ENCODE measurements around the gene DTX3. TPM values are rescaled to one million over a fixed set of nuclear protein-coding genes. Genes with fewer than 3 reads are reported as not detected.
"Not testable (repeated sequence)": the region's sequence is repeated elsewhere in the genome, so short reads cannot be mapped to it uniquely, and the experiment has no call there.

Gene DTX3
- polyA plus RNA-seq, 6 donors from 2014 or later, result 0.16 to 0.53 (median 0.29) TPM; not detected in 1

DNA sequence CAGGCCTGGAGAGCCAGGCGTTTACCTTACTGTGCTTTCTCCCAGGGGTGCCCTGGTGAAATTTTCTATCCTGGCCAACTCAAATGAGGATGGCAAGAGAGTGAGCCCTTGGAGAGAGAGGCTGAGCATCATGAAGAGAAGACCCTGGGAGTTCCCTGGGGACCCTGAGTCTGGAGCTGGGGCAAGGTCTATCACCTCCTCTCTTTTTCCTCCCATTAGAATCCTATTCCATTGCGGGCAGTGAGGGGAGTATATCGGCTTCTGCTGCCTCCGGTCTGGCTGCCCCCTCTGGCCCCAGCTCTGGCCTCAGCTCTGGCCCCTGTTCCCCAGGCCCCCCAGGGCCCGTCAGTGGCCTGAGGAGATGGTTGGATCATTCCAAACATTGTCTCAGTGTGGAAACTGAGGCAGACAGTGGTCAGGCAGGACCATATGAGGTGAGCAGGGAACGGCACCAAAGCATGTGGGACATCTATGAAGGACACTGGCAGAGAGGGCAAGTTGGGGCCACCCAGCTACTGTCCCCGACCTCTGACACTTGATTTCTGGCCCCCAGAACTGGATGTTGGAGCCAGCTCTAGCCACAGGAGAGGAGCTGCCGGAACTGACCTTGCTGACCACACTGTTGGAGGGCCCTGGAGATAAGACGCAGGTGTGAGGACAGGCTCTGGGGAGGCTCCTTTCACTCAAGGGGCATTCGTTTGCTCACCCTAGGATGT is 8.2 kb downstream of the DTX3 start:
- peak overlapping the region in 7 of 8 donors; percentile 8 to 79 (median 51) for H3K4me3 Mint-ChIP-seq
- ATAC-seq (ENCODE audit: low read depth in 2 of 2) (no peak), DNase-seq (no peak)
- H3K27ac Mint-ChIP-seq, result no peak overlapping the region
- H3K4me1 Mint-ChIP-seq, result peaks cover 30 to 51% (median 45%) of the 10 kb centered on the region in 3 donors
- H3K36me3 Mint-ChIP-seq, result no peaks in the 10 kb centered on the region
- H3K27me3 Mint-ChIP-seq, result peaks cover 40 to 82% (median 64%) of the 10 kb centered on the region in 3 donors
- no peaks in the 10 kb centered on the region for H3K9me3 Mint-ChIP-seq

DNA sequence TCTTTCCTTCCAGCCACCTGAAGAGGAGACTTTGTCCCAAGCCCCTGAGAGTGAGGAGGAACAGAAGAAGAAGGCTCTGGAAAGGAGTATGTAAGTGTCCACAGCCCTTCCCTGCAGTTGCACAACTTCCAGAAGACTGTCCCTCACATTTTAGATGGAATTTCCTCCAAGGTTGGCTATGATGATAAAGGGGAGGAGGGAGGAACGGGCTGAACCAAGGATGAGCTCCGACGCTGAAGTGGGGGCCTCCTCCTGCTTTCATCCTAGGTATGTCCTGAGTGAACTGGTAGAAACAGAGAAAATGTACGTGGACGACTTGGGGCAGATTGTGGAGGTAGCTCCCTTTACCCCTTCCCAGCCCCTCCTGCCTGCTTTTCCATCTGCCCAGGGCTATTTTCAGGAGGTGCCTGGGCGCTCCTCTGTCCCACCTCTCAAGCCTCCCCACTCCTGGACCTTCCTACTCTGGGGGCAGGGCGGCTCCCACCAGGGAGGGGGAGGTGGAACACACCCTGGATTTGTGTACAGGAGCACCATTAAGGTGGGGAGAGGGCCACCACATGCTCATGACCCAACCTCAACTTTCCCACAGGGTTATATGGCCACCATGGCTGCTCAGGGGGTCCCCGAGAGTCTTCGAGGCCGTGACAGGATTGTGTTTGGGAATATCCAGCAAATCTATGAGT is 8.9 kb downstream of the DTX3 start:
- H3K4me1 Mint-ChIP-seq, result peaks cover 30 to 51% (median 50%) of the 10 kb centered on the region in 3 donors
- DNase-seq (no peak), ATAC-seq (ENCODE audit: low read depth in 2 of 2) (no peak)
- H3K4me3 Mint-ChIP-seq, result peak overlapping the region in 3 of 8 donors; percentile 38 to 71 (median 44)
- peaks cover 42 to 83% (median 64%) of the 10 kb centered on the region in 3 donors for H3K27me3 Mint-ChIP-seq
- H3K36me3 Mint-ChIP-seq, result no peaks in the 10 kb centered on the region
- H3K27ac Mint-ChIP-seq, result no peak overlapping the region
- H3K9me3 Mint-ChIP-seq, result no peaks in the 10 kb centered on the region

DNA sequence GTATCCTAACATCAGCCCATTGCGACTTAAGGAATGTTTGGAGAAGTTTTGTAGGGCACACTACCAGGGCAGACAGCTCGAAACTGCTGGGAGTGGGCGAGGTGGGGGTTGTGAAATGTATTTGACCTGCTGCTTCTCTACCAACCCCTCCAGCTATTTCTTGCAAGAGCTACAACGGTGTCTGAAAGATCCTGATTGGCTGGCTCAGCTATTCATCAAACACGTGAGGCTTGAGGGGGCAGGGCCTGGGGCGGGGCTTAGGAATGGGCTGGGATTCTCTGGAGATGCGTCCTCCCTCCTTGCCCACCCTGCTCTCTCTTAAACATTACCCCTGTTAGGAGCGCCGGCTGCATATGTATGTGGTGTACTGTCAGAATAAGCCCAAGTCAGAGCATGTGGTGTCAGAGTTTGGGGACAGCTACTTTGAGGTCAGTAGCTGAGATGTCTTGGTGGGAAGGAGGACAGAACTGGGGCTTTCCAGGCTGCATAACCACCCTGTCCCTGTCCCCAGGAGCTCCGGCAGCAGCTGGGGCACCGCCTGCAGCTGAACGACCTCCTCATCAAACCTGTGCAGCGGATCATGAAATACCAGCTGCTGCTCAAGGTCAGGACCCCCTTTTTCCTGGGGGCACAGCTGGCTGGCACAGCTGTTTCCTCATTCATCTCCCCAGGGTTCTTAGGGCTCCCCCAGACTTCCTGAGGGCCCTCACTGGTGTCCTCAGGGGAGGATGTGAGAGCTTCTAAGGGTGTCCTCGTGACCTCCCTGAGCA is 9.7 kb downstream of the DTX3 start:
- peak; percentile 83 to 87 for ATAC-seq (ENCODE audit: low read depth in 2 of 2)
- Mint-ChIP-seq H3K27ac (peak overlapping the region in 4 of 6 donors; percentile 17 to 71 (median 43)), H3K36me3 (no peaks in the 10 kb centered on the region), H3K4me1 (peaks cover 36 to 57% (median 57%) of the 10 kb centered on the region in 3 donors), H3K4me3 (peak overlapping the region; percentile 10 to 81 (median 60)), H3K27me3 (peaks cover 46 to 82% (median 64%) of the 10 kb centered on the region in 3 donors), H3K9me3 (no peaks in the 10 kb centered on the region)
- DNase-seq, result peak; percentile 74

DNA sequence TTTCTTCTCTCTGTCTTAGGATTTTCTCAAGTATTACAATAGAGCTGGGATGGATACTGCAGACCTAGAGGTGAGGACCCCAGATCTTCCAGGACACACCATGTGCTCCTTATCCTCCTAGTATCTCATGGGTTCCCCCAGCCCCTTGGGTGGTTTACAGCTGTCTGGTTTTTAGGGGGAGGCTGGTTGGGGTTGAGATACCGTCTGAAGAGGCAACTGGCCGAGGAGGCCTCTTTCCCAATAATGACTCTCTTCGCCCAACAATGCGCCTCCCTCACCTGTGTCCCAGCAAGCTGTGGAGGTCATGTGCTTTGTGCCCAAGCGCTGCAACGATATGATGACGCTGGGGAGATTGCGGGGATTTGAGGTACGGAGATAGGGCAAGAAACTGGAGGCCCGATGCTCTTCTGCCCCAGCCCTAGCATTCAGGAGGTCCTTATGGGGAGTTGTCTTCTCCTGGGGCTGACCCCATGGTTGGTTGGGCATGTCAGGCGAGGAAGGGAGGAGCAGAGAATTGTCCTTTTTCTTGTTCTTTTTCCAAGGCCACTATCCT is 10.4 kb downstream of the DTX3 start:
- H3K27ac Mint-ChIP-seq, result peak overlapping the region in 5 of 6 donors; percentile 38 to 87 (median 63)
- DNase-seq (no peak), ATAC-seq (ENCODE audit: low read depth in 2 of 2) (no peak)
- H3K4me1 Mint-ChIP-seq, result peaks cover 37 to 64% (median 61%) of the 10 kb centered on the region in 3 donors
- H3K27me3 Mint-ChIP-seq, result peaks cover 49 to 82% (median 62%) of the 10 kb centered on the region in 3 donors
- H3K4me3 Mint-ChIP-seq, result peak overlapping the region; percentile 10 to 81 (median 60)
- no peaks in the 10 kb centered on the region for H3K36me3 Mint-ChIP-seq
- no peaks in the 10 kb centered on the region for H3K9me3 Mint-ChIP-seq

DNA sequence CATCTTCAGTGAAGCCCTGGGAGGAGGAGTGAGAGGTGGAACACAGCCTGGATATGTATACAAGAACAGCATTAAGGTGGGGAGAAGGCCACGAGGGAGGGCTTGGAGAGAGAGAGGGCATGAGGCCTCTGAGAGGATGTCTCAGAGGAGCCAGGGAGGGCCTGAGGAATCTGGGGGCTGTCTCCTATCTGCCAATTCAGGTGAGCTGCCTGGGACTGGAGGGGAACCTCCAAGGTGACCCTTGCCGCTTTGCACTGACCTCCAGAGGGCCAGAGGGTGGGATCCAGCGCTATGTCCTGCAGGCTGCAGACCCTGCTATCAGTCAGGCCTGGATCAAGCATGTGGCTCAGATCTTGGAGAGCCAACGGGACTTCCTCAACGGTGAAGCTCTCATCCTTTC is 11.0 kb downstream of the DTX3 start:
- Mint-ChIP-seq H3K4me1 (peaks cover 37 to 64% (median 61%) of the 10 kb centered on the region in 3 donors), H3K36me3 (no peaks in the 10 kb centered on the region), H3K27me3 (peaks cover 50 to 82% (median 62%) of the 10 kb centered on the region in 3 donors), H3K4me3 (peak overlapping the region in 1 of 8 donors; percentile 58), H3K27ac (peak overlapping the region in 4 of 6 donors; percentile 37 to 87 (median 50)), H3K9me3 (no peaks in the 10 kb centered on the region)
- no peak for DNase-seq
- no peak for ATAC-seq (ENCODE audit: low read depth in 2 of 2)

DNA sequence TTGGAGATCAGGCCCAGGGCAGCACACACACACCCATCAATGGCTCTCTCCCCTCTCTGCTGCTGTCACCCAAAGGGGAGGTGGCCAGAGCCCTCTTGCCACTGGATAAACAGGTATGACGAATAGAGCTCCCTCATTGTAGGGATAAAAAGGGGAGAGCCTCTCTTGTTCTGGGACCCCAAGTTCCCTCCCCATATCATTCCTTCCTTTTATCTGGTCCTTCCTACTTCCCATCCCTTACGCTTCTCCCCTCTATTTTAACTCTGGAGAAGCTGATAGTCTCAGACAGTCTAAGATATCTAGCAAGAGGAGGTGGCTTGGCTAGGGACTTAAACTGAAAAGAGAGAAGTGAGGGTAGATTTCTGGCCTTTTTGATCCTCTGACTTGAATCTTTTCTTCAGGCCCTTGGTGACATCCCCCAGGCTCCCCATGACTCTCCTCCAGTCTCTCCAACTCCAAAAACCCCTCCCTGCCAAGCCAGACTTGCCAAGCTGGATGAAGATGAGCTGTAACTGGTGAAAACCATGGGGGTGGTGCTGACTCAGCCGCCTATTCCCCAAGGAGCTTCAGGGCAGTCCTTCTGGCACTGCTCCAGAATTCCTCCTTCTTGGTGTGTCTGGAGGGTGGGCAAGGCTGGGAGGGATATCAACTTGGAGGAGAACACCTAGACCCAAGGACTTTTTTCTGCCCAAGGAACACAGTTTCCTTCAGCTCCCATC is 11.9 kb downstream of the DTX3 start:
- H3K4me3 Mint-ChIP-seq, result peak overlapping the region in 1 of 8 donors; percentile 11
- H3K36me3 Mint-ChIP-seq, result no peaks in the 10 kb centered on the region
- peak overlapping the region in 3 of 6 donors; percentile 27 to 39 (median 37) for H3K27ac Mint-ChIP-seq
- DNase-seq (no peak), ATAC-seq (ENCODE audit: low read depth in 2 of 2) (no peak)
- H3K9me3 Mint-ChIP-seq, result no peaks in the 10 kb centered on the region
- peaks cover 46 to 68% (median 65%) of the 10 kb centered on the region in 3 donors for H3K4me1 Mint-ChIP-seq
- peaks cover 54 to 85% (median 68%) of the 10 kb centered on the region in 3 donors for H3K27me3 Mint-ChIP-seq

DNA sequence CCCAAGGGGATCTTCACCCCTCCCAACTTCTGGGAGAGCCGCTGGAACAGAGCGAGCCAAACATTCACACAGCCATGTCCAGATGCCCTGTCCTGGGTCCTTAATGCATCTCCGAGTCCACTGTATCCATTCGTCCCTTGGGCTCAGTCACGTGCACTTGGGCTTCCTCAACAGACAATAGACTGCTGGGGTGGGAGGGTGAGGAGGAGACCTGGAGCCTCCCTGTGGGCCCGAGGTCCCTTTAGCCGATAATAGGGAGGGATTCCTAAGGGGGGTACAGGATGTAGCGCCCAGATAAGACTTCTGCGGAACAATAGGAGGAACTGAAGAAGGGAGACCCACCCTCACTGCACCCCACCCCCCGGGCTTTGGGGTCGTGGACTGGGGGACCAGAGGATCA is 13.3 kb downstream of the DTX3 start:
- H3K27ac Mint-ChIP-seq, result no peak overlapping the region
- H3K27me3 Mint-ChIP-seq, result peaks cover 58 to 87% (median 77%) of the 10 kb centered on the region in 3 donors
- H3K9me3 Mint-ChIP-seq, result no peaks in the 10 kb centered on the region
- no peak for ATAC-seq (ENCODE audit: low read depth in 2 of 2)
- H3K4me3 Mint-ChIP-seq, result peak overlapping the region in 1 of 8 donors; percentile 8
- no peak for DNase-seq
- H3K36me3 Mint-ChIP-seq, result no peaks in the 10 kb centered on the region
- peaks cover 53 to 81% (median 68%) of the 10 kb centered on the region in 3 donors for H3K4me1 Mint-ChIP-seq

DNA sequence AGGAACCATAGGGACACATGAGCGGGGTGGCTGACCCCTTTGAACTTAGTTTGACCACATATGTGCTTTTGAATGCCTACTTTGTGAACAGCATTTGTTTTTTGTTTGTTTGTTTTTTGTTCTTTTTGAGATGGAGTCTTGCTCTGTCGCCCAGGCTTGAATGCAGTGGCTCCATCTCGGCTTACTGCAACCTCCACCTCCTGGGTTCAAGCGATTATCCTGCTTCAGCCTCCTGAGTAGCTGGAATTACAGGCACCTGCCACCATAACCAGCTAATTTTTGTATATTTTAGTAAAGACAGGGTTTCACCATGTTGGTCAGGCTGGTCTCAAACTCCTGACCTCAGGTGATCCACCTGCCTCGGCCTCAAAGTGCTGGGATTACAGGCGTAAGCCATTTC is 13.8 kb downstream of the DTX3 start:
- H3K27me3 Mint-ChIP-seq, result peaks cover 63 to 87% (median 82%) of the 10 kb centered on the region in 3 donors
- not testable (repeated sequence) for DNase-seq; H3K27ac Mint-ChIP-seq; H3K4me3 Mint-ChIP-seq; H3K36me3 Mint-ChIP-seq; ATAC-seq (ENCODE audit: low read depth in 2 of 2); H3K9me3 Mint-ChIP-seq
- peaks cover 51 to 76% (median 63%) of the 10 kb centered on the region in 3 donors for H3K4me1 Mint-ChIP-seq

DNA sequence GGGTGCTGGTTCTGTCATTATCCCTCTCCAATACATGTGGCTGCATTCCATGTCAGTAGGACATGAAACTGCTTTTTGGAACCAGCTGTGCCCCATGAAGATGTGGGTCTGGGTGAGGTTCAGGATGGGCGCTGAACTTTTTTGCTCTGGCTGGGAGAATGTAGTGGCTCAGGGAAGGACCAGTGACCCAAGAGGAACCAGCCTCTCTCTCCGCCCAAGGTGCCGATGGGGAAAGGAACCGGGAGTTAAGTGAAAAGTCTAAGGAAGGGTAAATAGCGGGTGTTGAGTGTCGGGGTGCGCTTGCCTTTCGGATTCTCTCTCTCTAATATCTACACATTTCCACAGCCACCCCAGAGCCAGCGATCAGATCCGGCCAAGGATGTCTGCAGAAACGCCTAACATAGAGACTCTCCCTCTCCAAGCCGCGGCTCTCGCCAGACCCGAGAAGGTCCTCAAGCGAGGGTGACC is 14.4 kb downstream of the DTX3 start:
- Mint-ChIP-seq H3K4me1 (peaks cover 45 to 71% (median 57%) of the 10 kb centered on the region in 3 donors), H3K27ac (peak overlapping the region in 4 of 6 donors; percentile 15 to 86 (median 72)), H3K4me3 (peak overlapping the region; percentile 38 to 91 (median 58)), H3K27me3 (peaks cover 66 to 91% (median 87%) of the 10 kb centered on the region in 3 donors), H3K36me3 (no peaks in the 10 kb centered on the region), H3K9me3 (no peaks in the 10 kb centered on the region)
- ATAC-seq (ENCODE audit: low read depth in 2 of 2) (no peak), DNase-seq (no peak)

DNA sequence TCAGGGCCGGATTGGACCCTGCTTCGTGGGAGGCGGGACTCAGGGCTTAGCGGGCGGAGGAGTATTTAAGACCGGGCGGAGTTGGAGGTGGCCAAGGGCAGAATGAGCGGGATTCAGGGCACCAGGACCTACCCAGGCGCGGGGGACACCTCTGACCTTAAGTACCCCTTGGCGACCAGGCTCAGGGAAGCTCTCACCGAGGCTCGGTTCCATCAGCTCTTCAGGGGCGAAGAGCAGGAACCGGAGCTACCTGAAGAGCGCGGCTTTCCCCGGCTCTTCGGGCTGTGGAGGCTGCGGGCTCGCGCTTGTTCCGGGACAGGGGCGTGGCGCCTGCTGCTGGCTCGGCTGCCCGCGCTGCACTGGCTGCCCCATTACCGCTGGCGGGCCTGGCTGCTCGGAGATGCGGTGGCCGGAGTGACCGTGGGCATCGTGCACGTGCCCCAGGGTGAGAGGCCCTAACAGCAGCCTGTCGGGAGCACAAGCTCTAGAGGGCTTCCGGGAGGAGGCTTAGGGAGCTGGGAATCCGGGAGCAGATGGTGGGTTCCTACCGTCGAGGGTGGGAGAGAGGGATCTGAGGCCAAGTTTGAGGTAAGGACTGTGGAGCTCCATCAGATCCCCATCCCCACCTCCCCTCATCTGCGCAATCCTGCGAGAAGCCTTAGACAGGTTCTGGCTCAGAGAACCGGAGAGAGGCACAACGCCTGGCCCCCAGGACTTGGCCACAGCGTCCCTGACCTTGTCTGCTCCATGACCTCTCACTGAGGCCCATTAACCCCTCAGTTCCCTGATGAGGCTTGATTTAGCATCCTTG is 15.0 kb downstream of the DTX3 start:
- Mint-ChIP-seq H3K36me3 (no peaks in the 10 kb centered on the region), H3K27me3 (peaks cover 64 to 98% (median 94%) of the 10 kb centered on the region in 3 donors), H3K27ac (no peak overlapping the region), H3K4me3 (peak overlapping the region in 7 of 8 donors; percentile 38 to 91 (median 71)), H3K4me1 (peaks cover 39 to 64% (median 51%) of the 10 kb centered on the region in 3 donors), H3K9me3 (no peaks in the 10 kb centered on the region)
- ATAC-seq (ENCODE audit: low read depth in 2 of 2) (peak; percentile 27 to 29), DNase-seq (peak; percentile 25)

DNA sequence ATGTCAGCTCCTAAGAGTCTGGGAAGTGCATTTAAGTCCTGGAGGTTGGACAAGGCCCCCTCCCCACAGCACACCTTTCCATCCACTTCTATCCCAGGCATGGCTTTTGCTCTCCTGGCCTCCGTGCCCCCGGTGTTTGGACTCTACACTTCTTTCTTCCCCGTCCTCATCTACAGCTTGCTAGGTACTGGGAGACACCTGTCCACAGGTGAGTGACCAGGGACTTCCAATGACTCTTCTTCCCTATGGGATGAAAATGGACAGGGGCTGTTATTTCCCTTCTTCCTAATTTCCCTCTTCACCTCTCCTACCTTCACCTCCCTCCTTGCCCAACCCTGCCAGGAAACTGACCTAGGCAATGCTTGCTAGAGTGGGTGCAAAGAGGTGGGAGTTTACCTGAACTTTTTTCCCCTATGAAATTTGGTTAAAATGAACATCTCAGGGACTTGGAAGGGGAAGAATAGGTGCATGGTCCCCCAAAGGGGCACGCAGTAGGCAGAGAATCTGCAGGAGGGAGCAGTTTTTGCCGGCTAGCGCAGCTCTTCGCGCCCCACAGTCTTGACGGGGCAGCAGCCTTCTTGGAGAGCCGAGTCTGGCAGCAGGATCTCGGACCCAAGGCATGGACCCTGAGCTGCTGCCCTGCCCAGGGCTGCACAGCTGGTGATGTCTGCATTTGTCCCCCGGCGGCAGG is 15.8 kb downstream of the DTX3 start:
- DNase-seq, result no peak
- Mint-ChIP-seq H3K27me3 (peaks cover 69 to 98% (median 98%) of the 10 kb centered on the region in 3 donors), H3K9me3 (no peaks in the 10 kb centered on the region), H3K4me1 (peaks cover 31 to 57% (median 44%) of the 10 kb centered on the region in 3 donors), H3K4me3 (peak overlapping the region; percentile 56 to 92 (median 87)), H3K36me3 (no peaks in the 10 kb centered on the region), H3K27ac (peak overlapping the region in 2 of 6 donors; percentile 26 to 57)
- ATAC-seq (ENCODE audit: low read depth in 2 of 2), result peak in 1 of 2 donors; percentile 2
